Measurements from ENCODE around the gene PPFIA2. TPM values are rescaled to one million over a fixed set of nuclear protein-coding genes. Genes with fewer than 3 reads are reported as not detected.

PPFIA2 gene
- total RNA-seq, 4 donors from 2014 or later: 0.69 to 9.1 (median 1.2) TPM

- DNase-seq (ENCODE audit: low spot score) (no peak), ATAC-seq (ENCODE audit: low FRiP score) (no peak)
- TF ChIP-seq CTCF (IDR thresholded peaks at IDR 0.05): no peak
Observed at GRCh38 chr12:81347404-81347803, 411.7 kb downstream of the PPFIA2 start.

GRCh38 chr12:81340910-81341309 lies 418.2 kb downstream of the PPFIA2 start:
- ATAC-seq (ENCODE audit: low FRiP score) (no peak), DNase-seq (ENCODE audit: low spot score) (no peak)
- no peak for TF ChIP-seq CTCF (IDR thresholded peaks at IDR 0.05)

- DNase-seq (ENCODE audit: low spot score) (no peak), ATAC-seq (ENCODE audit: low FRiP score) (no peak)
- TF ChIP-seq CTCF (IDR thresholded peaks at IDR 0.05): no peak
Observed at GRCh38 chr12:81339071-81339470, 420.1 kb downstream of the PPFIA2 start.

- ATAC-seq (ENCODE audit: low FRiP score): no peak
- no peak for TF ChIP-seq CTCF (IDR thresholded peaks at IDR 0.05)
- no peak for DNase-seq (ENCODE audit: low spot score)
Observed at GRCh38 chr12:81337886-81338285, 421.3 kb downstream of the PPFIA2 start.

GRCh38 chr12:81333812-81334211 lies 425.3 kb downstream of the PPFIA2 start:
- no peak for TF ChIP-seq CTCF (IDR thresholded peaks at IDR 0.05)
- ATAC-seq (ENCODE audit: low FRiP score): no peak
- DNase-seq (ENCODE audit: low spot score): no peak

GRCh38 chr12:81332054-81332453 lies 427.1 kb downstream of the PPFIA2 start:
- no peak for DNase-seq (ENCODE audit: low spot score)
- ATAC-seq (ENCODE audit: low FRiP score): no peak
- TF ChIP-seq CTCF (IDR thresholded peaks at IDR 0.05): no peak

GRCh38 chr12:81330480-81330879 lies 428.7 kb downstream of the PPFIA2 start:
- DNase-seq (ENCODE audit: low spot score) (no peak), ATAC-seq (ENCODE audit: low FRiP score) (no peak)
- no peak for TF ChIP-seq CTCF (IDR thresholded peaks at IDR 0.05)

Measured in omental fat pad (tissue), 4 donors.